Esophagus mucosa (tissue), 1 donor: ENCODE data around the gene WDR1. TPM values are rescaled to one million over a fixed set of nuclear protein-coding genes. Genes with fewer than 3 reads are reported as not detected.

Source experiments
- ATAC-seq: fragments of 200-7000 bp; cut with Tn5 transposase; one replicate; pipeline ENCODE4 v1.9.1; 2020
- total RNA-seq: library from RNA; stranded (reverse); gene quantifications from one replicate; pipeline ENCODE4 v1.2.4, GENCODE V29; 2023
- donor health status: DM: yes; HTN: yes; CAD: no.

Gene WDR1
- total RNA-seq, 1 donor from 2014 or later = 253 TPM

- no peak for ATAC-seq
These were observed 32.5 kb downstream of the WDR1 start for GRCh38 chr4:10083861-10084641.

- no peak for ATAC-seq
These were observed 33.2 kb downstream of the WDR1 start for GRCh38 chr4:10083331-10083771.

- no peak for ATAC-seq
These were observed 33.9 kb downstream of the WDR1 start for GRCh38 chr4:10082459-10083272.

- ATAC-seq = no peak
These were observed 34.6 kb downstream of the WDR1 start for GRCh38 chr4:10082047-10082446.

GRCh38 chr4:10081218-10081606, 35.4 kb downstream of the WDR1 start:
- no peak for ATAC-seq

- no peak for ATAC-seq
These were observed 35.9 kb downstream of the WDR1 start for GRCh38 chr4:10080589-10081217.

- ATAC-seq = no peak
These were observed 36.5 kb downstream of the WDR1 start for GRCh38 chr4:10079912-10080588.

- ATAC-seq = no peak
These were observed 37.3 kb downstream of the WDR1 start for GRCh38 chr4:10079256-10079655.

- ATAC-seq = no peak
These were observed 37.9 kb downstream of the WDR1 start for GRCh38 chr4:10078481-10079233.

- peak; percentile 32 for ATAC-seq
These were observed 38.9 kb downstream of the WDR1 start for GRCh38 chr4:10077483-10078335.

- no peak for ATAC-seq
These were observed 39.5 kb downstream of the WDR1 start for GRCh38 chr4:10077076-10077475.

GRCh38 chr4:10075953-10076391, 40.6 kb downstream of the WDR1 start:
- no peak for ATAC-seq

- no peak for ATAC-seq
These were observed 41.3 kb downstream of the WDR1 start for GRCh38 chr4:10075158-10075863.

GRCh38 chr4:10074767-10075105, 41.9 kb downstream of the WDR1 start:
- ATAC-seq = peak; percentile 62

GRCh38 chr4:10074076-10074766, 42.4 kb downstream of the WDR1 start:
- no peak for ATAC-seq

GRCh38 chr4:10072420-10073017, 44.1 kb downstream of the WDR1 start:
- ATAC-seq = no peak

GRCh38 chr4:10069075-10069642, 47.4 kb downstream of the WDR1 start:
- peak; percentile 29 for ATAC-seq

GRCh38 chr4:10066670-10067651, 49.6 kb downstream of the WDR1 start:
- no peak for ATAC-seq
